ENCODE data around the gene LAP3. TPM values are rescaled to one million over a fixed set of nuclear protein-coding genes. Genes with fewer than 3 reads are reported as not detected.

LAP3 gene
- total RNA-seq, 2 experiments from 2014 or later: 101 to 111 TPM

GRCh38 chr4:17560065-17560673 is 16.8 kb upstream of the LAP3 start:
- BruUV-seq (replicated peaks): no TSS peak
- intact Hi-C loops (cut with micrococcal nuclease; ENCODE audit: unreplicated experiment): no loop called here
- H3K9me2 ChIP-seq (ENCODE audit: insufficient read depth, low read length): no peaks in the 10 kb centered on the region
- no peak overlapping the region for H3K4me3 ChIP-seq (ENCODE audit: low read depth, low read length, poor library complexity, severe bottlenecking)
- H3K4me1 ChIP-seq (ENCODE audit: insufficient read depth, low read length, poor library complexity, severe bottlenecking): no peaks in the 10 kb centered on the region
- ChIA-PET CTCF (ENCODE audit: unreplicated experiment) (no interaction called here), POLR2A (interaction anchor here (1.4 kb wide), 1 partner anchor 8 kb away, joined by 3 read pairs; no protein-coding TSS in a partner anchor)
- TF ChIP-seq EZH2phosphoT487 (IDR thresholded peaks at IDR 0.05; ENCODE audit: borderline replicate concordance, low read depth, low read length) (no peak), CTCF (conservative IDR thresholded peaks at IDR 0.05; ENCODE audit: low read length) (no peak)
- no peaks in the 10 kb centered on the region for H3K79me2 ChIP-seq (ENCODE audit: insufficient read depth, low read depth, low read length)
- no peak overlapping the region for H3K27ac ChIP-seq (ENCODE audit: low read depth, low read length, poor library complexity, severe bottlenecking)
- no peaks in the 10 kb centered on the region for H4K20me1 ChIP-seq (ENCODE audit: insufficient read depth, low read length)
- no peaks in the 10 kb centered on the region for H3K9me3 ChIP-seq (ENCODE audit: low read length)
- H2AFZ ChIP-seq (ENCODE audit: low read length): no peak overlapping the region
- no peak for DNase-seq (ENCODE audit: low spot score)
- no peak overlapping the region for H3K4me2 ChIP-seq (ENCODE audit: low read length)
- H3K36me3 ChIP-seq (ENCODE audit: insufficient read depth, low read length): no peaks in the 10 kb centered on the region

- no peak overlapping the region for H2AFZ ChIP-seq (ENCODE audit: low read length)
- no peaks in the 10 kb centered on the region for H3K4me1 ChIP-seq (ENCODE audit: insufficient read depth, low read length, poor library complexity, severe bottlenecking)
- TF ChIP-seq CTCF (conservative IDR thresholded peaks at IDR 0.05; ENCODE audit: low read length) (no peak), EZH2phosphoT487 (IDR thresholded peaks at IDR 0.05; ENCODE audit: borderline replicate concordance, low read depth, low read length) (no peak)
- H3K27ac ChIP-seq (ENCODE audit: low read depth, low read length, poor library complexity, severe bottlenecking): no peak overlapping the region
- no peaks in the 10 kb centered on the region for H3K36me3 ChIP-seq (ENCODE audit: insufficient read depth, low read length)
- H3K9me2 ChIP-seq (ENCODE audit: insufficient read depth, low read length): no peaks in the 10 kb centered on the region
- no peaks in the 10 kb centered on the region for H3K9me3 ChIP-seq (ENCODE audit: low read length)
- no peak overlapping the region for H3K4me2 ChIP-seq (ENCODE audit: low read length)
- DNase-seq (ENCODE audit: low spot score): no peak
- BruUV-seq (replicated peaks): no TSS peak
- H3K79me2 ChIP-seq (ENCODE audit: insufficient read depth, low read depth, low read length): no peaks in the 10 kb centered on the region
- CTCF ChIA-PET (ENCODE audit: unreplicated experiment): no interaction called here
- POLR2A ChIA-PET: no interaction called here
- no peaks in the 10 kb centered on the region for H4K20me1 ChIP-seq (ENCODE audit: insufficient read depth, low read length)
- no peak overlapping the region for H3K4me3 ChIP-seq (ENCODE audit: low read depth, low read length, poor library complexity, severe bottlenecking)
- intact Hi-C loops (cut with micrococcal nuclease; ENCODE audit: unreplicated experiment): no loop called here
Measured at GRCh38 chr4:17561195-17561909, 15.6 kb upstream of the LAP3 start.

GRCh38 chr4:17562157-17562556 is 14.8 kb upstream of the LAP3 start:
- Histone ChIP-seq H3K27ac (ENCODE audit: low read depth, low read length, poor library complexity, severe bottlenecking) (no peak overlapping the region), H3K4me2 (ENCODE audit: low read length) (no peak overlapping the region), H3K79me2 (ENCODE audit: insufficient read depth, low read depth, low read length) (no peaks in the 10 kb centered on the region), H3K4me3 (ENCODE audit: low read depth, low read length, poor library complexity, severe bottlenecking) (no peak overlapping the region), H3K4me1 (ENCODE audit: insufficient read depth, low read length, poor library complexity, severe bottlenecking) (no peaks in the 10 kb centered on the region), H3K9me2 (ENCODE audit: insufficient read depth, low read length) (no peaks in the 10 kb centered on the region), H3K36me3 (ENCODE audit: insufficient read depth, low read length) (no peaks in the 10 kb centered on the region), H3K9me3 (ENCODE audit: low read length) (no peaks in the 10 kb centered on the region), H2AFZ (ENCODE audit: low read length) (no peak overlapping the region), H4K20me1 (ENCODE audit: insufficient read depth, low read length) (no peaks in the 10 kb centered on the region)
- DNase-seq (ENCODE audit: low spot score): peak; percentile 37
- intact Hi-C loops (cut with micrococcal nuclease; ENCODE audit: unreplicated experiment): no loop called here
- ChIA-PET POLR2A (no interaction called here), CTCF (ENCODE audit: unreplicated experiment) (interaction anchor here (0.6 kb wide), 1 partner anchor 51 kb away, joined by 3 read pairs; no protein-coding TSS in a partner anchor)
- peak; percentile 67 for TF ChIP-seq CTCF (conservative IDR thresholded peaks at IDR 0.05; ENCODE audit: low read length)
- TF ChIP-seq EZH2phosphoT487 (IDR thresholded peaks at IDR 0.05; ENCODE audit: borderline replicate concordance, low read depth, low read length): no peak
- BruUV-seq (replicated peaks): no TSS peak
